ENCODE data around the gene GOLGA8M.
"Not testable (repeated sequence)": the region's sequence is repeated elsewhere in the genome, so short reads cannot be mapped to it uniquely, and the experiment has no call there.

- not testable (repeated sequence) for TF ChIP-seq POLR2AphosphoS5 (IDR thresholded peaks at IDR 0.05; ENCODE audit: low read depth); CTCF (IDR thresholded peaks at IDR 0.05; ENCODE audit: insufficient read depth, low read length); REST (IDR thresholded peaks at IDR 0.05; ENCODE audit: insufficient replicate concordance, low read depth); SPI1 (IDR thresholded peaks at IDR 0.05; ENCODE audit: borderline replicate concordance, low read depth)
These were observed 14.8 kb upstream of the GOLGA8M start for GRCh38 chr15:28727026-28727425.
